GM19397 (cell line): ENCODE results near the gene VANGL2.

Experiments used
- ATAC-seq: cut with Tn5 transposase; IDR thresholded peaks from one replicate; pipeline ENCODE4 v1.9.1; 2021; ENCODE audit warnings: mild to moderate bottlenecking, moderate library complexity; ENCODE audit not compliant: unreplicated experiment

The VANGL2 gene

GRCh38 chr1:160400223-160400645, at the start of gene VANGL2:
Gene VANGL2 (plus strand): TSS chr1:160400564. CDS start chr1:160415838, 15,274 bp downstream.
- ATAC-seq, result no peak

GRCh38 chr1:160351629-160352028, 48.7 kb upstream of the VANGL2 start:
- no peak for ATAC-seq

GRCh38 chr1:160352555-160352954, 47.8 kb upstream of the VANGL2 start:
- no peak for ATAC-seq

- no peak for ATAC-seq
Observed at GRCh38 chr1:160353223-160353622, 47.1 kb upstream of the VANGL2 start.

GRCh38 chr1:160354388-160354985, 45.9 kb upstream of the VANGL2 start:
- ATAC-seq, result no peak

GRCh38 chr1:160357286-160358002, 42.9 kb upstream of the VANGL2 start:
- ATAC-seq, result no peak

- ATAC-seq, result no peak
Observed at GRCh38 chr1:160358073-160358472, 42.3 kb upstream of the VANGL2 start.

GRCh38 chr1:160359559-160360226, 40.7 kb upstream of the VANGL2 start:
- ATAC-seq, result no peak

- no peak for ATAC-seq
Observed at GRCh38 chr1:160360227-160360695, 40.1 kb upstream of the VANGL2 start.

GRCh38 chr1:160361199-160361598, 39.2 kb upstream of the VANGL2 start:
- no peak for ATAC-seq

GRCh38 chr1:160361814-160362167, 38.6 kb upstream of the VANGL2 start:
- no peak for ATAC-seq

GRCh38 chr1:160362168-160362957, 38.0 kb upstream of the VANGL2 start:
- no peak for ATAC-seq

- no peak for ATAC-seq
Observed at GRCh38 chr1:160363010-160363409, 37.4 kb upstream of the VANGL2 start.

GRCh38 chr1:160363951-160364735, 36.2 kb upstream of the VANGL2 start:
- no peak for ATAC-seq

- no peak for ATAC-seq
Observed at GRCh38 chr1:160365325-160365724, 35.0 kb upstream of the VANGL2 start.

- no peak for ATAC-seq
Observed at GRCh38 chr1:160366731-160367515, 33.4 kb upstream of the VANGL2 start, which contains the start of gene NHLH1. Gene NHLH1 (plus strand): TSS chr1:160367071. CDS start chr1:160370732, 3,661 bp downstream.

GRCh38 chr1:160367516-160367900, 32.9 kb upstream of the VANGL2 start:
- no peak for ATAC-seq

- ATAC-seq, result no peak
Observed at GRCh38 chr1:160367934-160368923, 32.1 kb upstream of the VANGL2 start.
